Measurements from ENCODE around the gene TICRR.

The TICRR gene

DNA sequence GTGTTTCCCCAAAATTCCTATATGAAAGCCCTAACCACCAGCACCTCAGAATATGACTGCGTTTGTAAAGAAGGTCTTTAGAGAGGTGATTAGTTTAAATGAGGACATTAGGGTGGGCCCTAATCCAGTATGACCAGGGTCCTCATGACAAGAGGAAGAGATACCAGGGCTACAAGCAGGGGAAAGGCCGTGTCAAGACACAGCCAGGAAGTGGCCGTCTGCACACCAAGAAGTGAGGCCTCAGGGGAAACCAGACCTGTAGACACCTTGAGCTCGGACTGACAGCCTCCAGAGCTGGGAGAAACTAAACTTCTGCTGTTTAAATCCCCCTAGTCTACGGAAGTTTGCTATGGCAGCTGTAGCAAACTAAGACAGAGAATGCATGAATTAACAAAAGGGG is 65.8 kb downstream of the TICRR start:
- no peak for ATAC-seq (ENCODE audit: insufficient read depth, low read depth)
- Histone ChIP-seq H3K79me2 (ENCODE audit: insufficient read depth, low read length) (no peaks in the 10 kb centered on the region), H3K9me3 (ENCODE audit: insufficient read depth, low read length, severe bottlenecking) (no peaks in the 10 kb centered on the region), H3K4me3 (ENCODE audit: low read depth in 1 of 2, low read length in 2 of 2) (no peak overlapping the region), H4K20me1 (ENCODE audit: insufficient read depth, low read length) (no peaks in the 10 kb centered on the region), H3K36me3 (ENCODE audit: insufficient read depth, low read length) (no peaks in the 10 kb centered on the region), H2AFZ (ENCODE audit: low read depth, low read length) (no peak overlapping the region), H3K9ac (ENCODE audit: low read depth, low read length) (no peak overlapping the region), H3K27ac (ENCODE audit: low read length) (no peak overlapping the region), H3K4me1 (ENCODE audit: insufficient read depth, low read length) (no peaks in the 10 kb centered on the region), H3K27me3 (ENCODE audit: insufficient read depth, low read length, poor library complexity) (no peaks in the 10 kb centered on the region), H3K4me2 (ENCODE audit: insufficient read depth, low read length) (no peak overlapping the region)
- TF ChIP-seq, protein P1, sequence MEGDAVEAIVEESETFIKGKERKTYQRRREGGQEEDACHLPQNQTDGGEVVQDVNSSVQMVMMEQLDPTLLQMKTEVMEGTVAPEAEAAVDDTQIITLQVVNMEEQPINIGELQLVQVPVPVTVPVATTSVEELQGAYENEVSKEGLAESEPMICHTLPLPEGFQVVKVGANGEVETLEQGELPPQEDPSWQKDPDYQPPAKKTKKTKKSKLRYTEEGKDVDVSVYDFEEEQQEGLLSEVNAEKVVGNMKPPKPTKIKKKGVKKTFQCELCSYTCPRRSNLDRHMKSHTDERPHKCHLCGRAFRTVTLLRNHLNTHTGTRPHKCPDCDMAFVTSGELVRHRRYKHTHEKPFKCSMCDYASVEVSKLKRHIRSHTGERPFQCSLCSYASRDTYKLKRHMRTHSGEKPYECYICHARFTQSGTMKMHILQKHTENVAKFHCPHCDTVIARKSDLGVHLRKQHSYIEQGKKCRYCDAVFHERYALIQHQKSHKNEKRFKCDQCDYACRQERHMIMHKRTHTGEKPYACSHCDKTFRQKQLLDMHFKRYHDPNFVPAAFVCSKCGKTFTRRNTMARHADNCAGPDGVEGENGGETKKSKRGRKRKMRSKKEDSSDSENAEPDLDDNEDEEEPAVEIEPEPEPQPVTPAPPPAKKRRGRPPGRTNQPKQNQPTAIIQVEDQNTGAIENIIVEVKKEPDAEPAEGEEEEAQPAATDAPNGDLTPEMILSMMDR (IDR thresholded peaks at IDR 0.05; ENCODE audit: borderline replicate concordance, extremely low read depth, low read length, poor library complexity, severe bottlenecking), result no peak
- TF ChIP-seq EZH2 (IDR thresholded peaks at IDR 0.05; ENCODE audit: borderline replicate concordance, low read depth, low read length, severe bottlenecking), result no peak
- no peak for DNase-seq

DNA sequence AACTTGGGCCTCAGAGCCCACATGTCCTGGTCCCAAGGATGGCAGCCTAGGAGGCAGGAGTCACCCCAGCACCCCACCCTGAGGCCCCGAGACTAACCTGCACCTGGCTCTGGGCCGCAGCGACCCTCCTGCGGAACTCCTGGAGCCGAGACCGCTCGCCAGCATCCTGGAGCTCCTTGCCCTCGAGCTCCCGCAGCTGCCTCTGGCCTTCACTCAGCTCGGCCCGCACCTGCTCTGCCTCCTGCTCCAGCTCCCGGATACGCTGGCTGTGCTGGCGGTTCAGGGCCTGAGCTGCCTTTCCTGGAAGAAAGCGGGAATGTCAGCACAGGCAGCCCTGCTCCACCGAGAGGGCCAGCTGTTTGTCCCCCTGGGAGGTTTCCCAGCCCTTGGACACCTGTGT is 66.8 kb downstream of the TICRR start:
- DNase-seq (no peak), ATAC-seq (ENCODE audit: insufficient read depth, low read depth) (no peak)
- Histone ChIP-seq H3K9ac (ENCODE audit: low read depth, low read length) (no peak overlapping the region), H3K36me3 (ENCODE audit: insufficient read depth, low read length) (no peaks in the 10 kb centered on the region), H4K20me1 (ENCODE audit: insufficient read depth, low read length) (no peaks in the 10 kb centered on the region), H3K79me2 (ENCODE audit: insufficient read depth, low read length) (no peaks in the 10 kb centered on the region), H3K4me2 (ENCODE audit: insufficient read depth, low read length) (no peak overlapping the region), H3K4me1 (ENCODE audit: insufficient read depth, low read length) (no peaks in the 10 kb centered on the region), H3K9me3 (ENCODE audit: insufficient read depth, low read length, severe bottlenecking) (no peaks in the 10 kb centered on the region), H3K4me3 (ENCODE audit: low read depth in 1 of 2, low read length in 2 of 2) (no peak overlapping the region), H2AFZ (ENCODE audit: low read depth, low read length) (no peak overlapping the region), H3K27ac (ENCODE audit: low read length) (no peak overlapping the region), H3K27me3 (ENCODE audit: insufficient read depth, low read length, poor library complexity) (no peaks in the 10 kb centered on the region)
- no peak for TF ChIP-seq EZH2 (IDR thresholded peaks at IDR 0.05; ENCODE audit: borderline replicate concordance, low read depth, low read length, severe bottlenecking)
- TF ChIP-seq, protein P1 (IDR thresholded peaks at IDR 0.05; ENCODE audit: borderline replicate concordance, extremely low read depth, low read length, poor library complexity, severe bottlenecking), result no peak

DNA sequence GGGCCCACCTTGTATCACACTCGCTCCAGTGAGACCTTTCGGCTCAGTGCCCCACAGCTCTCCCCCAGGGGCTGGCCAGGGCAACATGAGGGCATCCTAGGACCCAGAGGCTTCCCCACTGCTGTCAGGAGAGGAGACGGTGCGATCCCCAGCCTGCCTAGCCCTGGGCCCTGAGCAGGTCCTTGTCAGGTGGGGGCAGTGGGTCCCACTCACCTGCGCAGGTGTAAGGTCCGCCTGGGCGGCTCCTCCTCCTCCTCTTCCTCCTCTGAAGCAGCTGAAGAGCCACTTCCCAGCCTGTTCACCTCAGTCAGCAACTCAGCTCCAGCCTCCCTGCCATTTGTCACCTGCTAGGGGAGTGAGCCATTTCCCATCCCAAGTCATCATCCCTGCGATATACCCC is 70.4 kb downstream of the TICRR start:
- no peaks in the 10 kb centered on the region for H3K79me2 ChIP-seq (ENCODE audit: insufficient read depth, low read length)
- no peak for DNase-seq
- no peak overlapping the region for H3K27ac ChIP-seq (ENCODE audit: low read length)
- no peak overlapping the region for H3K4me3 ChIP-seq (ENCODE audit: low read depth in 1 of 2, low read length in 2 of 2)
- no peak overlapping the region for H3K9ac ChIP-seq (ENCODE audit: low read depth, low read length)
- no peak overlapping the region for H3K4me2 ChIP-seq (ENCODE audit: insufficient read depth, low read length)
- H3K9me3 ChIP-seq (ENCODE audit: insufficient read depth, low read length, severe bottlenecking), result no peaks in the 10 kb centered on the region
- no peak overlapping the region for H2AFZ ChIP-seq (ENCODE audit: low read depth, low read length)
- no peaks in the 10 kb centered on the region for H4K20me1 ChIP-seq (ENCODE audit: insufficient read depth, low read length)
- TF ChIP-seq, protein P1 (IDR thresholded peaks at IDR 0.05; ENCODE audit: borderline replicate concordance, extremely low read depth, low read length, poor library complexity, severe bottlenecking), result no peak
- TF ChIP-seq EZH2 (IDR thresholded peaks at IDR 0.05; ENCODE audit: borderline replicate concordance, low read depth, low read length, severe bottlenecking), result no peak
- no peaks in the 10 kb centered on the region for H3K4me1 ChIP-seq (ENCODE audit: insufficient read depth, low read length)
- no peak for ATAC-seq (ENCODE audit: insufficient read depth, low read depth)
- no peaks in the 10 kb centered on the region for H3K27me3 ChIP-seq (ENCODE audit: insufficient read depth, low read length, poor library complexity)
- no peaks in the 10 kb centered on the region for H3K36me3 ChIP-seq (ENCODE audit: insufficient read depth, low read length)
